Measurements from ENCODE around the gene CLDN2.

Gene CLDN2

DNA sequence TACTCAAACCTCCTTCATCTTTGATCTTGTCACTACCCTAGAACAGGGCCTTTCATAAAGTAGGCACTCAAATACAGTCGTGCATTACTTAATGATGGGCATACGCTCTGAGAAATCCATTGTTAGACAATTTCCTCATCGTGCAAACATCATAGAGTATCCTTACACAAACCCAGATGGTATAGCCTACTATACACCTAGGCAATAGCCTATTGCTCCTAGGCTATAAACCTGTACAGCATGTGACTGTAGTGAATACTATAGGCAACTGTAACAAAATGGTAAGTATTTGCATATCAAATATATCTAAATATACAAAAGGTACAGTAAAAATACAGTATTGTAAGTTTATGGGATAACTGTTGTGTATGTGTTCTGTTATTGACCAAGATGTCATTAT lies 31.9 kb downstream of the CLDN2 start:
- peaks cover 23 to 62% of the 10 kb centered on the region in 2 experiments for H3K36me3 ChIP-seq (ENCODE audit: control insufficient read depth in 2 of 2, insufficient read depth in 1 of 2, low read length in 2 of 2)
- no peaks in the 10 kb centered on the region for H3K4me1 ChIP-seq (ENCODE audit: control insufficient read depth, insufficient read depth, low read length)
- H3K9me3 ChIP-seq (ENCODE audit: control insufficient read depth, insufficient read depth, low read depth, low read length), result no peaks in the 10 kb centered on the region
- CTCF ChIA-PET, result interaction anchor here (0.5 to 2.6 kb wide), 7 partner anchors 10 to 1093 kb away, joined by 3 to 16 read pairs (median 4); partner anchors contain the start of gene VSIG1
- H3K27ac ChIP-seq (ENCODE audit: extremely low read depth, low read depth, low read length), result no peak overlapping the region
- no peak overlapping the region for H3K4me3 ChIP-seq (ENCODE audit: low read depth, low read length)
- POLR2A ChIA-PET, result no interaction called here
- TF ChIP-seq, protein P1, sequence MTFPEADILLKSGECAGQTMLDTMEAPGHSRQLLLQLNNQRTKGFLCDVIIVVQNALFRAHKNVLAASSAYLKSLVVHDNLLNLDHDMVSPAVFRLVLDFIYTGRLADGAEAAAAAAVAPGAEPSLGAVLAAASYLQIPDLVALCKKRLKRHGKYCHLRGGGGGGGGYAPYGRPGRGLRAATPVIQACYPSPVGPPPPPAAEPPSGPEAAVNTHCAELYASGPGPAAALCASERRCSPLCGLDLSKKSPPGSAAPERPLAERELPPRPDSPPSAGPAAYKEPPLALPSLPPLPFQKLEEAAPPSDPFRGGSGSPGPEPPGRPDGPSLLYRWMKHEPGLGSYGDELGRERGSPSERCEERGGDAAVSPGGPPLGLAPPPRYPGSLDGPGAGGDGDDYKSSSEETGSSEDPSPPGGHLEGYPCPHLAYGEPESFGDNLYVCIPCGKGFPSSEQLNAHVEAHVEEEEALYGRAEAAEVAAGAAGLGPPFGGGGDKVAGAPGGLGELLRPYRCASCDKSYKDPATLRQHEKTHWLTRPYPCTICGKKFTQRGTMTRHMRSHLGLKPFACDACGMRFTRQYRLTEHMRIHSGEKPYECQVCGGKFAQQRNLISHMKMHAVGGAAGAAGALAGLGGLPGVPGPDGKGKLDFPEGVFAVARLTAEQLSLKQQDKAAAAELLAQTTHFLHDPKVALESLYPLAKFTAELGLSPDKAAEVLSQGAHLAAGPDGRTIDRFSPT (tag by site-specific recombination; IDR thresholded peaks at IDR 0.05), result no peak
- TF ChIP-seq ZNF112 (tag by site-specific recombination; IDR thresholded peaks at IDR 0.05) (no peak), YY2 (tag by site-specific recombination; IDR thresholded peaks at IDR 0.05) (no peak), MYNN (tag by site-specific recombination; IDR thresholded peaks at IDR 0.05; ENCODE audit: borderline replicate concordance) (no peak), ZNF37A (tag by site-specific recombination; IDR thresholded peaks at IDR 0.05) (no peak), REPIN1 (tag by site-specific recombination; IDR thresholded peaks at IDR 0.05; ENCODE audit: low read depth) (no peak), TRIM28 (IDR thresholded peaks at IDR 0.05; ENCODE audit: borderline replicate concordance, low read length) (no peak), ZNF302 (tag by site-specific recombination; IDR thresholded peaks at IDR 0.05; ENCODE audit: low read depth) (no peak), WT1 (tag by site-specific recombination; IDR thresholded peaks at IDR 0.05) (no peak)
- TF ChIP-seq, protein P2, sequence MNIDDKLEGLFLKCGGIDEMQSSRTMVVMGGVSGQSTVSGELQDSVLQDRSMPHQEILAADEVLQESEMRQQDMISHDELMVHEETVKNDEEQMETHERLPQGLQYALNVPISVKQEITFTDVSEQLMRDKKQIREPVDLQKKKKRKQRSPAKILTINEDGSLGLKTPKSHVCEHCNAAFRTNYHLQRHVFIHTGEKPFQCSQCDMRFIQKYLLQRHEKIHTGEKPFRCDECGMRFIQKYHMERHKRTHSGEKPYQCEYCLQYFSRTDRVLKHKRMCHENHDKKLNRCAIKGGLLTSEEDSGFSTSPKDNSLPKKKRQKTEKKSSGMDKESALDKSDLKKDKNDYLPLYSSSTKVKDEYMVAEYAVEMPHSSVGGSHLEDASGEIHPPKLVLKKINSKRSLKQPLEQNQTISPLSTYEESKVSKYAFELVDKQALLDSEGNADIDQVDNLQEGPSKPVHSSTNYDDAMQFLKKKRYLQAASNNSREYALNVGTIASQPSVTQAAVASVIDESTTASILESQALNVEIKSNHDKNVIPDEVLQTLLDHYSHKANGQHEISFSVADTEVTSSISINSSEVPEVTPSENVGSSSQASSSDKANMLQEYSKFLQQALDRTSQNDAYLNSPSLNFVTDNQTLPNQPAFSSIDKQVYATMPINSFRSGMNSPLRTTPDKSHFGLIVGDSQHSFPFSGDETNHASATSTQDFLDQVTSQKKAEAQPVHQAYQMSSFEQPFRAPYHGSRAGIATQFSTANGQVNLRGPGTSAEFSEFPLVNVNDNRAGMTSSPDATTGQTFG (tag by site-specific recombination; IDR thresholded peaks at IDR 0.05; ENCODE audit: borderline replicate concordance), result no peak
- TF ChIP-seq, protein P3, sequence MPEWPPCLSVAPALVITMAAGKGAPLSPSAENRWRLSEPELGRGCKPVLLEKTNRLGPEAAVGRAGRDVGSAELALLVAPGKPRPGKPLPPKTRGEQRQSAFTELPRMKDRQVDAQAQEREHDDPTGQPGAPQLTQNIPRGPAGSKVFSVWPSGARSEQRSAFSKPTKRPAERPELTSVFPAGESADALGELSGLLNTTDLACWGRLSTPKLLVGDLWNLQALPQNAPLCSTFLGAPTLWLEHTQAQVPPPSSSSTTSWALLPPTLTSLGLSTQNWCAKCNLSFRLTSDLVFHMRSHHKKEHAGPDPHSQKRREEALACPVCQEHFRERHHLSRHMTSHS (tag by site-specific recombination; IDR thresholded peaks at IDR 0.05), result no peak

DNA sequence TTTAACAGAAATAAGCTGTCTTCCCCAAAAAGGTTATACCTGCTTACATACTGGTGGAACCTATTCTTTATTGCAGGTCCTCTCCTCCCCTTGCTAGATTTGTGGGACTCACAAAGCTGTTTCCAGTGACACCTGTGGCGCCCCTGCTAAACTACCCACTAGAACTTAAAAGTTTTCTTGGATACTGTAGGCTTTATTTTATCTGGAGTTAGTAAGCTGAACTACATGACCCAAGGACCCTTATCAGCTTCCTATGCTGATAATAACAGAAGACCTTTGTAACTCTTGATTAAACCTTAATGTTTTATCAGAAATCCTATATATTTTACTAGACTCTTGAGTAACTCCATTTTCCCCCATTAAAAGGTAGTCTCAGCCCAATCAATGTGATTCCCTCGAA lies 32.3 kb downstream of the CLDN2 start:
- POLR2A ChIA-PET, result no interaction called here
- CTCF ChIA-PET, result interaction anchor here (0.5 to 2.6 kb wide), 6 partner anchors 16 to 1092 kb away, joined by 3 to 16 read pairs (median 8); partner anchors contain the start of gene VSIG1
- TF ChIP-seq, protein P4, sequence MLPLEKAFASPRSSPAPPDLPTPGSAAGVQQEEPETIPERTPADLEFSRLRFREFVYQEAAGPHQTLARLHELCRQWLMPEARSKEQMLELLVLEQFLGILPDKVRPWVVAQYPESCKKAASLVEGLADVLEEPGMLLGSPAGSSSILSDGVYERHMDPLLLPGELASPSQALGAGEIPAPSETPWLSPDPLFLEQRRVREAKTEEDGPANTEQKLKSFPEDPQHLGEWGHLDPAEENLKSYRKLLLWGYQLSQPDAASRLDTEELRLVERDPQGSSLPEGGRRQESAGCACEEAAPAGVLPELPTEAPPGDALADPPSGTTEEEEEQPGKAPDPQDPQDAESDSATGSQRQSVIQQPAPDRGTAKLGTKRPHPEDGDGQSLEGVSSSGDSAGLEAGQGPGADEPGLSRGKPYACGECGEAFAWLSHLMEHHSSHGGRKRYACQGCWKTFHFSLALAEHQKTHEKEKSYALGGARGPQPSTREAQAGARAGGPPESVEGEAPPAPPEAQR (tag by site-specific recombination; IDR thresholded peaks at IDR 0.05), result no peak
- TF ChIP-seq SP2 (tag by site-specific recombination; IDR thresholded peaks at IDR 0.05), result no peak
- no peak for TF ChIP-seq ZNF830 (tag by site-specific recombination; IDR thresholded peaks at IDR 0.05; ENCODE audit: low read depth)
- TF ChIP-seq, protein P5, sequence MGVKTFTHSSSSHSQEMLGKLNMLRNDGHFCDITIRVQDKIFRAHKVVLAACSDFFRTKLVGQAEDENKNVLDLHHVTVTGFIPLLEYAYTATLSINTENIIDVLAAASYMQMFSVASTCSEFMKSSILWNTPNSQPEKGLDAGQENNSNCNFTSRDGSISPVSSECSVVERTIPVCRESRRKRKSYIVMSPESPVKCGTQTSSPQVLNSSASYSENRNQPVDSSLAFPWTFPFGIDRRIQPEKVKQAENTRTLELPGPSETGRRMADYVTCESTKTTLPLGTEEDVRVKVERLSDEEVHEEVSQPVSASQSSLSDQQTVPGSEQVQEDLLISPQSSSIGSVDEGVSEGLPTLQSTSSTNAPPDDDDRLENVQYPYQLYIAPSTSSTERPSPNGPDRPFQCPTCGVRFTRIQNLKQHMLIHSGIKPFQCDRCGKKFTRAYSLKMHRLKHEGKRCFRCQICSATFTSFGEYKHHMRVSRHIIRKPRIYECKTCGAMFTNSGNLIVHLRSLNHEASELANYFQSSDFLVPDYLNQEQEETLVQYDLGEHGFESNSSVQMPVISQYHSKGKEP (tag by site-specific recombination; IDR thresholded peaks at IDR 0.05), result no peak
- TF ChIP-seq, protein P6, sequence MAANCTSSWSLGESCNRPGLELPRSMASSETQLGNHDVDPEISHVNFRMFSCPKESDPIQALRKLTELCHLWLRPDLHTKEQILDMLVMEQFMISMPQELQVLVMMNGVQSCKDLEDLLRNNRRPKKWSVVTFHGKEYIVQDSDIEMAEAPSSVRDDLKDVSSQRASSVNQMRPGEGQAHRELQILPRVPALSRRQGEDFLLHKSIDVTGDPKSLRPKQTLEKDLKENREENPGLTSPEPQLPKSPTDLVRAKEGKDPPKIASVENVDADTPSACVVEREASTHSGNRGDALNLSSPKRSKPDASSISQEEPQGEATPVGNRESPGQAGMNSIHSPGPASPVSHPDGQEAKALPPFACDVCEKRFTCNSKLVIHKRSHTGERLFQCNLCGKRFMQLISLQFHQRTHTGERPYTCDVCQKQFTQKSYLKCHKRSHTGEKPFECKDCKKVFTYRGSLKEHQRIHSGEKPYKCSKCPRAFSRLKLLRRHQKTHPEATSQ (tag by site-specific recombination; IDR thresholded peaks at IDR 0.05), result no peak
- TF ChIP-seq IKZF3 (tag by site-specific recombination; IDR thresholded peaks at IDR 0.05), result no peak
- TF ChIP-seq, protein P7, sequence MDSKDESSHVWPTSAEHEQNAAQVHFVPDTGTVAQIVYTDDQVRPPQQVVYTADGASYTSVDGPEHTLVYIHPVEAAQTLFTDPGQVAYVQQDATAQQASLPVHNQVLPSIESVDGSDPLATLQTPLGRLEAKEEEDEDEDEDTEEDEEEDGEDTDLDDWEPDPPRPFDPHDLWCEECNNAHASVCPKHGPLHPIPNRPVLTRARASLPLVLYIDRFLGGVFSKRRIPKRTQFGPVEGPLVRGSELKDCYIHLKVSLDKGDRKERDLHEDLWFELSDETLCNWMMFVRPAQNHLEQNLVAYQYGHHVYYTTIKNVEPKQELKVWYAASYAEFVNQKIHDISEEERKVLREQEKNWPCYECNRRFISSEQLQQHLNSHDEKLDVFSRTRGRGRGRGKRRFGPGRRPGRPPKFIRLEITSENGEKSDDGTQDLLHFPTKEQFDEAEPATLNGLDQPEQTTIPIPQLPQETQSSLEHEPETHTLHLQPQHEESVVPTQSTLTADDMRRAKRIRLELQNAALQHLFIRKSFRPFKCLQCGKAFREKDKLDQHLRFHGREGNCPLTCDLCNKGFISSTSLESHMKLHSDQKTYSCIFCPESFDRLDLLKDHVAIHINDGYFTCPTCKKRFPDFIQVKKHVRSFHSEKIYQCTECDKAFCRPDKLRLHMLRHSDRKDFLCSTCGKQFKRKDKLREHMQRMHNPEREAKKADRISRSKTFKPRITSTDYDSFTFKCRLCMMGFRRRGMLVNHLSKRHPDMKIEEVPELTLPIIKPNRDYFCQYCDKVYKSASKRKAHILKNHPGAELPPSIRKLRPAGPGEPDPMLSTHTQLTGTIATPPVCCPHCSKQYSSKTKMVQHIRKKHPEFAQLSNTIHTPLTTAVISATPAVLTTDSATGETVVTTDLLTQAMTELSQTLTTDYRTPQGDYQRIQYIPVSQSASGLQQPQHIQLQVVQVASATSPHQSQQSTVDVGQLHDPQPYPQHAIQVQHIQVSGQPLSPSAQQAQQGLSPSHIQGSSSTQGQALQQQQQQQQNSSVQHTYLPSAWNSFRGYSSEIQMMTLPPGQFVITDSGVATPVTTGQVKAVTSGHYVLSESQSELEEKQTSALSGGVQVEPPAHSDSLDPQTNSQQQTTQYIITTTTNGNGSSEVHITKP (tag by site-specific recombination; IDR thresholded peaks at IDR 0.05), result no peak
- TF ChIP-seq SETDB1 (IDR thresholded peaks at IDR 0.05; ENCODE audit: insufficient read length, low read length), result no peak
- no peak for TF ChIP-seq ZNF416 (tag by site-specific recombination; IDR thresholded peaks at IDR 0.05)
- TF ChIP-seq KLF10 (tag by site-specific recombination; IDR thresholded peaks at IDR 0.05), result no peak
- TF ChIP-seq ZNF843 (tag by site-specific recombination; IDR thresholded peaks at IDR 0.05), result no peak

More for the DNA sequence above, 32.3 kb downstream of the CLDN2 start:
- Histone ChIP-seq H3K4me1 (ENCODE audit: control insufficient read depth, insufficient read depth, low read length) (no peaks in the 10 kb centered on the region), H3K4me3 (ENCODE audit: low read depth, low read length) (no peak overlapping the region), H3K9me3 (ENCODE audit: control insufficient read depth, insufficient read depth, low read depth, low read length) (no peaks in the 10 kb centered on the region), H3K36me3 (ENCODE audit: control insufficient read depth in 2 of 2, insufficient read depth in 1 of 2, low read length in 2 of 2) (peaks cover 23 to 65% of the 10 kb centered on the region in 2 experiments), H3K27ac (ENCODE audit: extremely low read depth, low read depth, low read length) (no peak overlapping the region)
